IPS DF 6.9 (cell line): ENCODE results near the gene GALM.

Source experiments
- DNase-seq: peaks from one replicate; pipeline ENCODE4 v3.0.0-alpha.2; 2013; ENCODE audit warnings: low read depth, low spot score
- H3K27ac ChIP-seq: one replicate; pipeline ENCODE4 v1.5.1; 2013; ENCODE audit warnings: low read length, control low read depth
- H3K27me3 ChIP-seq: 2 replicates; pipeline ENCODE4 v1.6.1; 2013; ENCODE audit warnings: mild to moderate bottlenecking, low read length; ENCODE audit not compliant: control insufficient read depth, insufficient read depth
- H3K36me3 ChIP-seq: 2 replicates; pipeline ENCODE4 v1.6.1; 2013; ENCODE audit warnings: low read length; ENCODE audit not compliant: control insufficient read depth, insufficient read depth
- H3K4me1 ChIP-seq: 2 replicates; pipeline ENCODE4 v1.6.1; 2013; ENCODE audit warnings: low read length; ENCODE audit not compliant: control insufficient read depth, insufficient read depth
- H3K4me3 ChIP-seq: 2 replicates; pipeline ENCODE4 v1.5.1; 2013; ENCODE audit warnings: mild to moderate bottlenecking, low read length
- H3K9me3 ChIP-seq: 2 replicates; pipeline ENCODE4 v1.6.1; 2013; ENCODE audit warnings: low read length, inconsistent platforms; ENCODE audit not compliant: control insufficient read depth, insufficient read depth
- WGBS: extraction: QIAGEN DNeasy Blood & Tissue Kit; methylation state at CpG from one replicate; pipeline ENCODE4 v1.1.7; 2013; ENCODE audit warnings: mixed read lengths, missing lambda C conversion rate; ENCODE audit not compliant: insufficient read length, insufficient coverage; 5-methylcytosine and 5-hydroxymethylcytosine counted together

The GALM gene

DNA sequence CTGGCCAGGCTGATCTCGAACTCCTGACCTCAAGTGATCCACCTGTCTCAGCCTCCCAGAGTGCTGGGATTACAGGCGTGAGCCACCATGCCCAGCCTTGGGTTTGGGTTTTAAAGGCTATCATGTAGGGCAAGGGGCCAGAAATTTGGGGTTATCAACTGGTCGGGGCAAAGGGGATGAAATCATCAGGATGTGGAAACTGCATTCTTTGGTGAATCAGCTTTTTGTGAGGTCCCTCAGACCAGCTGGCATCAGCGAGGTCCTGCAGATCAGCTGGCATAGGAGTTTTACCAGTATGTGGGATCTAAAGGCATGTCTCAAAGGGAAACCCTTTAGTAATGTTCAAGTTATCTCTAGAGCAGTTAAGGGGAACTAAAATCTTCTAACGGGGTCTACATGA lies 105.7 kb downstream of the GALM start:
- Histone ChIP-seq H3K36me3 (no peaks in the 10 kb centered on the region), H3K4me1 (no peaks in the 10 kb centered on the region), H3K4me3 (no peak overlapping the region), H3K27me3 (no peaks in the 10 kb centered on the region), H3K9me3 (no peaks in the 10 kb centered on the region), H3K27ac (no peak overlapping the region)
- WGBS: no CpG with 5 or more reads among the region's 5 CpGs
- DNase-seq: no peak

DNA sequence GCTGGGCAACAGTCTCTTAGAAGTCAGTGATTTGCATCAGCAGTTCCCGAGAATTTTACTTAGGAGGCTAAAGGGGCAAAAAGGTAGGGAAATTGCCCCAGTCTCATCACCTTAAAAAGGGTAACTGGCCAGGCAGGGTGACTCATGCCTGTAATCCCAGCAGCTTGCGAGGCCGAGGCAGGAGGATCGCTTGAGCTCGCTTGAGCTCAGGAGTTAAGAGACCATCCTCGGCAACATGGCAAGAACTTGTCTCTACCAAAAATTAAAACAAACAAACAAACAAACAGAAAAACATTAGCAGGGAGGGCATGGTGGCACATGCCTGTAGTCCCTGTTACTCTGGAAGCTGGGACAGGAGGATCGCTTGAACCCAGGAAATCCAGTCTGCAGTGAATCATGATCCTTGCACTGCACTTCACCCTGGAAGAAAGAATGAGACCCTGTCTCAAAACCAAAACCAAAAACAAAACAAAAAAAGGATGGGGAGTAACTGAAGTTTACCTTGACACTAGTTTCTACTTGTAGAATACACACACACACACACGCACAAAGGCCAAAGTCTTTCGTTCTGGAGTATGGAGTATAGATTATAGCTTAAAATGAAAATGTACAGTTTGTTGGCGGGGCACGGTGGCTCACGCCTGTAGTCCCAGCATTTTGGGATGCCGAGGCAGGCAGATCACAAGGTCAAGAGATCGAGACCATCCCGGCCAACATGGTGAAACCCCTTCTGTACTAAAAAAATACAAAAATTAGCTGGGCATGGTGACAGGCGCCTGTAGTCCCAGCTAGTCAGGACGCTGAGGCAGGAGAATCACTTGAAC lies 109.4 kb downstream of the GALM start:
- no peaks in the 10 kb centered on the region for H3K4me1 ChIP-seq
- no peaks in the 10 kb centered on the region for H3K27me3 ChIP-seq
- H3K4me3 ChIP-seq: no peak overlapping the region
- no CpG with 5 or more reads among the region's 17 CpGs for WGBS
- H3K27ac ChIP-seq: no peak overlapping the region
- H3K36me3 ChIP-seq: no peaks in the 10 kb centered on the region
- DNase-seq: no peak
- H3K9me3 ChIP-seq: no peaks in the 10 kb centered on the region

- H3K9me3 ChIP-seq: no peaks in the 10 kb centered on the region
- no peak overlapping the region for H3K4me3 ChIP-seq
- no peaks in the 10 kb centered on the region for H3K36me3 ChIP-seq
- no peaks in the 10 kb centered on the region for H3K4me1 ChIP-seq
- no peaks in the 10 kb centered on the region for H3K27me3 ChIP-seq
- no peak for DNase-seq
- no CpG with 5 or more reads among the region's 7 CpGs for WGBS
- no peak overlapping the region for H3K27ac ChIP-seq
Observed at GRCh38 chr2:38775921-38776225, 110.0 kb downstream of the GALM start.

DNA sequence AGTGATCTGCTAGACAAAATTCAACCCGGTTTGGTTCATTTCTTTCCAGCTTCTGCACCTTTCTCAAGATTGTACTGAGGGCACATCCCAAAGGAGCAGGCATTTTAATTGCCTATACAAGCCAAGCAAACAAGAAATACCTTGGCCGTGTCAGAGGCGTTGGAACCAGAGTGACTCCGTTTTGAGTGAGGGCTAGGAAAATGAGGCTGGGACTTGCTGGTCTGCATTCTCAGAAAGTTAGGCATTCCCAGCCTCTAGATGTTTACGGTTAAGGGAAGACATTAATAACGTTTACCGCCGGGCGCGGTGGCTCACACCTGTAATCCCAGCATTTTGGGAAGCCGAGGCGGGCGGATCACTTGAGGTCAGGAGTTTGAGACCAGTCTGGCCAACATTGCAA lies 110.6 kb downstream of the GALM start:
- Histone ChIP-seq H3K9me3 (no peaks in the 10 kb centered on the region), H3K27ac (no peak overlapping the region), H3K4me1 (no peaks in the 10 kb centered on the region), H3K36me3 (no peaks in the 10 kb centered on the region), H3K27me3 (no peaks in the 10 kb centered on the region), H3K4me3 (no peak overlapping the region)
- DNase-seq: no peak
- no CpG with 5 or more reads among the region's 13 CpGs for WGBS

DNA sequence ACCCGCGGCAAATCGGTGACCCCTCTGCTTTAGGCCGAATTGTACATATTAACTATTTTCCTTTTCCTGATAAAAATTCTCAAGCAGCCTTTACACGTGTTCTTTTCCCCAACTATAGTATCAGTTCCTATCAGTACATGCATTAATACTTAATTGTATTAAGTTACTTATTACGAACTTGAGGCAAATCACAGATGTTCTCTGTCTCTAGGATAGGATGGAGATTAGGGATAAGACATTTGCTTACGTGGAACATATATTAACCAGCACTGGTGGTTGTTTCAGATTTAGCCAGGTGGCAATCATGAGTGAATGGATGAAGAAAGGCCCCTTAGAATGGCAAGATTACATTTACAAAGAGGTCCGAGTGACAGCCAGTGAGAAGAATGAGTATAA lies 112.8 kb downstream of the GALM start:
- Histone ChIP-seq H3K9me3 (no peaks in the 10 kb centered on the region), H3K4me3 (peak overlapping the region; percentile 92), H3K27me3 (no peaks in the 10 kb centered on the region), H3K27ac (no peak overlapping the region), H3K36me3 (no peaks in the 10 kb centered on the region), H3K4me1 (no peaks in the 10 kb centered on the region)
- WGBS: no CpG with 5 or more reads among the region's 8 CpGs
- no peak for DNase-seq

- Histone ChIP-seq H3K4me3 (no peak overlapping the region), H3K27ac (no peak overlapping the region), H3K36me3 (no peaks in the 10 kb centered on the region), H3K9me3 (no peaks in the 10 kb centered on the region), H3K27me3 (no peaks in the 10 kb centered on the region), H3K4me1 (no peaks in the 10 kb centered on the region)
- no peak for DNase-seq
Observed at GRCh38 chr2:38783586-38783985, 117.7 kb downstream of the GALM start.
